ENCODE results near the gene RPS18. TPM values are rescaled to one million over a fixed set of nuclear protein-coding genes. Genes with fewer than 3 reads are reported as not detected.

The RPS18 gene
- total and polyA plus RNA-seq, 2 of the 13 experiments (the other 11 are each of a cell fraction or from before 2014, with no cell fraction given) = 3,896 to 5,806 TPM

GRCh38 chr6:33297406-33297955, 25.6 kb downstream of the RPS18 start (continued):
- TF ChIP-seq RNF219 (CRISPR knock-in tag; IDR thresholded peaks at IDR 0.05) (no peak), KDM6A (CRISPR knock-in tag; IDR thresholded peaks at IDR 0.05; ENCODE audit: low read depth) (no peak), ZNF883 (CRISPR knock-in tag; IDR thresholded peaks at IDR 0.05; ENCODE audit: not compliant biosample characterization) (no peak), ZNF263 (CRISPR knock-in tag; IDR thresholded peaks at IDR 0.05) (no peak), HHEX (CRISPR knock-in tag; IDR thresholded peaks at IDR 0.05) (no peak), ZNF296 (CRISPR knock-in tag; conservative IDR thresholded peaks at IDR 0.05) (no peak), ZNF530 (CRISPR knock-in tag; IDR thresholded peaks at IDR 0.05; ENCODE audit: low read depth) (no peak), PRDM15 (CRISPR knock-in tag; IDR thresholded peaks at IDR 0.05) (peak; percentile 15; the same call in 1 of the 2 replicates), ZBTB42 (CRISPR knock-in tag; IDR thresholded peaks at IDR 0.05) (0 out of 2 replicates have a peak, but pooled peaks have one; percentile 15), TGIF2 (CRISPR knock-in tag; IDR thresholded peaks at IDR 0.05) (0 out of 2 replicates have a peak, but pooled peaks have one; percentile 13), RAD51 (IDR thresholded peaks at IDR 0.05; ENCODE audit: borderline replicate concordance) (peak; percentile 56; the same call in 1 of the 2 replicates), CHCHD3 (CRISPR knock-in tag; IDR thresholded peaks at IDR 0.05) (no peak), PAXIP1 (CRISPR knock-in tag; conservative IDR thresholded peaks at IDR 0.05) (peak; percentile 44), FLYWCH1 (CRISPR knock-in tag; IDR thresholded peaks at IDR 0.05) (no peak), MAFF (IDR thresholded peaks at IDR 0.05; ENCODE audit: low read depth, low read length) (no peak)

All from HepG2 (cell line).